ENCODE data around the gene MT1M.

DNA sequence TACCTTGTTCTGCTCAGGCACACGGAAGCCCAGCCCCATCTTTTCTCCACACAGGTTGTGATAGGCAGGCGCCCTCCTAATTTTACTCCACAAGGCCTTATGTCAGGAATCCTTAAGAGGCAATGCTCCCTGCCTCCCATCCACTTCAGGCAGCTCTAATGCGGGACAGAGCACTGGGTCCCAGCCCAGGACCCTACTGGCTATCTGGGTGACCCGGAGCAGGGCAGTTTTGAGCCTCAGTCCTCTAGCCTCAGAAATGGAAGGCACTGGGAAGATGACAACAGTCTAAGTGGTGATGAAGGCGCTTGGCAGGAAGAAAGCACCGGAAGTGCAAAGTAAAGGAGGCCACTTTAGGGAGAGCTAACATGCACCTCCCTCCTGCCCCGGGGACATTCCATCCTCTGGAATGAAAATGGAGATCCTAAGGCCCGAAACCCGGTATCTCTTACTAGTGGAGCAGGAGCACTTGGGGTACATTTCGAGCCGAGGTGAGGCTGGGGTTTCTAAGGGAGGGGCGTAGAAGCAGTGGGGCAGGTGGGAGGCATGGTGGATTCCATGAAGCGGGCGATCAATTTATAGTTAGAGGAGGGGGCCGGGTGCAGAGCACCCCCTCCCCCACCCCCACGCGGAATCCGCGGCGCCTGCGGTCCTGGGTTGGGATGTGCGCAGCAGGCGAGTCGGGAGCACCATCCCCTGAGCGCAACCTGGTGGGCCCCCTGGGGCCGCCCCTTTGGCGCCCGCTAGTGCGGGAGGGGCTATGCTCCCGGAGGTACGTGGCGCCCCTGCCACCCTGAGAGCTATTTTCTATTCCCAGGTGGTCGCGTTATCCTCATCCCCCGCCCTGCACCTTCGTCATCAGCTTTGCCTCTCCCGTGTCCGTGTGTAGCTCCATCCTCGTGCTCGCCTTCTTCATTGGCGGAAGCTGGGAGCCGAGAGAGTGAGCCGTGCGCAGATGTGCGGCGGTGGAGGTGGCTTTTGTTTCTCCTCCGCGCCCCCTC is 30.2 kb downstream of the MT1M start:
- TF ChIP-seq, protein P1, sequence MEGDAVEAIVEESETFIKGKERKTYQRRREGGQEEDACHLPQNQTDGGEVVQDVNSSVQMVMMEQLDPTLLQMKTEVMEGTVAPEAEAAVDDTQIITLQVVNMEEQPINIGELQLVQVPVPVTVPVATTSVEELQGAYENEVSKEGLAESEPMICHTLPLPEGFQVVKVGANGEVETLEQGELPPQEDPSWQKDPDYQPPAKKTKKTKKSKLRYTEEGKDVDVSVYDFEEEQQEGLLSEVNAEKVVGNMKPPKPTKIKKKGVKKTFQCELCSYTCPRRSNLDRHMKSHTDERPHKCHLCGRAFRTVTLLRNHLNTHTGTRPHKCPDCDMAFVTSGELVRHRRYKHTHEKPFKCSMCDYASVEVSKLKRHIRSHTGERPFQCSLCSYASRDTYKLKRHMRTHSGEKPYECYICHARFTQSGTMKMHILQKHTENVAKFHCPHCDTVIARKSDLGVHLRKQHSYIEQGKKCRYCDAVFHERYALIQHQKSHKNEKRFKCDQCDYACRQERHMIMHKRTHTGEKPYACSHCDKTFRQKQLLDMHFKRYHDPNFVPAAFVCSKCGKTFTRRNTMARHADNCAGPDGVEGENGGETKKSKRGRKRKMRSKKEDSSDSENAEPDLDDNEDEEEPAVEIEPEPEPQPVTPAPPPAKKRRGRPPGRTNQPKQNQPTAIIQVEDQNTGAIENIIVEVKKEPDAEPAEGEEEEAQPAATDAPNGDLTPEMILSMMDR (IDR thresholded peaks at IDR 0.05 in 4 of 5, conservative IDR thresholded peaks at IDR 0.05 in 1 of 5): no peak
- no peak for TF ChIP-seq POLR2A (IDR thresholded peaks at IDR 0.05)

Measured in gastrocnemius medialis (tissue), 4 donors.